GM19455 (cell line): Measurements from ENCODE around the gene ADORA3.

Experiments
- ATAC-seq: cut with Tn5 transposase; IDR thresholded peaks from one replicate; pipeline ENCODE4 v1.9.1; 2021; ENCODE audit not compliant: unreplicated experiment

Gene ADORA3

DNA sequence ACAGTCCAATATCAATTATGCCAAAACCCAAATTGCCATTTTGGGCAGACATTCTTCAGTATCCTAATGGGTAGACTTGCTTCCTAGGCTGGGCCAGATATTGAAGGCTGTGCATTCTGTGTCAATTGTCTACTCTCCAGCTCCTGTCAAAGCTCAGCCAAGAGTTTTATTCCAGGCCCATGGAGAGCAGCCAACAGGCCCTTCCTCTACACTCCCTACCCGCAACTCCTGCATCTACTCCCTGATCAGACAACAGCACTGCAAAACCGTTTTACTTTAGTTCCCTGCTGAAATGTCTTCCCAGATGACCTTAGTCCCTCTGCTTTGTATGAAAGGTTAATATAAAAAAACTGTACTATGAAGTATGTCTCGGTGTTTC lies 6.6 kb upstream of the ADORA3 start:
- ATAC-seq, result no peak

DNA sequence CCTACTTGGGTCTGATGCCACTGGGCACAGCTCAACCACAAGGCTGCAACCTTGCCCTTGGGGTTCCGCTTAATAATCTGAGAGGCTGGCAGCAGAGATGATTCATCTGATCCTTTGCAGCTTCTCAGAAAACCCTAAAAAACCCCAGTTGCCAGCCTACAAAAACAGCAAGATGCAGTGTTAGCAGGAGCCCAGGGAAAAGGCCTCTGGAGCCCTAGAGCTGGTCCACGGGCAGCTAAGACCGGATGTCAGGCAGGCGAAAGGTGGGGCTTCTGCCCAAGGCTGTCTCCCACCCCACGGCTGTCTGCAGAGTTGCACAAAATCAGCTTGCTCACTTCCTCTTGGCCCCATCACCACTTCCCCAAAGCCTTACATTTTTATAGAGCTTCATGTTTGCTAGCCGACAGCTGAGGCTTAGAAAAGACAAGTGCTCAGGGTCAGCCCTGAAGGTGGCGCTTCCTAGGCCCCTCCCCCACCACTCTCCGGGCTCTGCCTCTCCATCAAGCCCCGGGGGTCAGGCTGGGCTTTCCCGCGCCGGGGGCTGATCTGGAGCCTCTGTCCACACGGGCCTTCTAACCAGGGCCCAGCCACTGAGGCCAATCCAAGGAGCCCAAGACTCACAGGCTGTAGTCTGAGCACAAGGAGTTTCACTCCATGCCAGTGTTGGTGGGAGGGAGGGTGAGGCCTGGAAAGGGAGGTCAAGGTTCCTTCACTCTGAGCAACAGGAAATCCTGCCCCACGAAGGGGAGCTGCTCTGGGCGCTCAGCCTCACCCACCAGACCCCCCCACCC lies 4.2 kb upstream of the ADORA3 start:
- peak; percentile 52 for ATAC-seq

- ATAC-seq, result no peak
Measured at GRCh38 chr1:111506561-111506960, 3.1 kb upstream of the ADORA3 start.

DNA sequence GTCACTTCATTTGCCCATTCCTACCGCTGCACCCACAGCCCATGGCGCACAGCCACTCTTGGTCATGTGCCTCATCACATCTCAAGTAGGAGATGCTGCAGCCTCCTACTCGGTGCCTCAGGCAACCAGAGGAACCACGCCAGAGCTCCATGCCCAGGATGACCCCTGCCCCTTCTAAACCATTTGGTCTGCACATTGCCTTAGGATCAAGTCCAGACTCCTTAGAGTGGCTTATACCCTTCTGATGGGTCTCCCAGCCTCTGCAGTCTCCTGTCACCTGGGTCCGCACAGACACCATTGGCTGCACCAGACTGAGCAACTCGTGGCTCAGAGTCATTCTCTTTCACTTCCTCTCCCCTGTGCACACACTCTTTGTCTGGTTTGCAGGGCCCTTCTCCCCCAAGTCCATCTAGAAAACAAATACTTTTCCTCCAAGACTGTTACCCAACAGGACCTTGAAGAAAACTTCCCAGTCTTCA lies 2.2 kb upstream of the ADORA3 start:
- ATAC-seq, result peak; percentile 51

DNA sequence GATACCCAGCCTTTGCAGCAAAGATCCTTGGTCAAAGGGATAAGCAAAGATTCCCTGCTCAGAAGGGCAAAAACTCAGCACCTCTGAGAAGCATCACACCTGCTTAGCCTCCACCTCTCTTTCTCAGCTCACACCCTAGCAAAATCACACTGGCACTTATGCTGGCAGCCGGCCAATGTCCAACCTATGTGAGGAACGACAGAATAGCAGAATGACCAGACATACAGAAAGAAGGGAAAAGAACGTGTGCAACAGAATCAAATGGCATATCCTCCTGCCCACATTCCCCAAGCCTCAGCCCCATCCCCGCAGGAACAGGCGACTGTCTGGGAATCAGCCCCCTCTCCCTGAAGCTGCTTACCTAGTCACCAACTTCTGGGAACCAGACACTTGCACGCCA lies 664 bp upstream of the ADORA3 start:
- ATAC-seq, result no peak

- no peak for ATAC-seq
Measured at GRCh38 chr1:111501645-111502044, 1.8 kb downstream of the ADORA3 start.

GRCh38 chr1:111499026-111499785 lies 4.2 kb downstream of the ADORA3 start:
- no peak for ATAC-seq

- no peak for ATAC-seq
Measured at GRCh38 chr1:111497592-111497991, 5.8 kb downstream of the ADORA3 start.

- no peak for ATAC-seq
Measured at GRCh38 chr1:111496398-111496797, 7.0 kb downstream of the ADORA3 start.

DNA sequence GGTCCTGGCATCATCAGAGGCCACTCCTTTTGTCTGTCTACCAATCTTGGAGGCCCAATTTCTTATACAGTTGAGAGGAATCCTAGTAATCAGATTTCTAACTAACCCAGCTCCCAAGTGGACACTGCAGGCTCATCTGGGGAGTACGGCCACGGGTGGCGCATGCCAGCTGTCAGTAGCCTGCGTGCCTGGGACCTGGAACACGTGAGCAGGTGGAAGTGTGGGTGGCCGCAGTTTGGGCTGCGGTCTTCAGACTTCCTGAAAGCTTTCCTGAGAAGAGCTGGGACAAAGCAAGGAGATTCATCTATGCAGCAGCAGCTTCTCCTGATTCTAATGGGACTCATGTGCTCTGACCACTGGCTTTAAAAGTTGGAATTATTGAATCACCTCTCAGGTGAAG lies 12.4 kb downstream of the ADORA3 start:
- ATAC-seq, result no peak

DNA sequence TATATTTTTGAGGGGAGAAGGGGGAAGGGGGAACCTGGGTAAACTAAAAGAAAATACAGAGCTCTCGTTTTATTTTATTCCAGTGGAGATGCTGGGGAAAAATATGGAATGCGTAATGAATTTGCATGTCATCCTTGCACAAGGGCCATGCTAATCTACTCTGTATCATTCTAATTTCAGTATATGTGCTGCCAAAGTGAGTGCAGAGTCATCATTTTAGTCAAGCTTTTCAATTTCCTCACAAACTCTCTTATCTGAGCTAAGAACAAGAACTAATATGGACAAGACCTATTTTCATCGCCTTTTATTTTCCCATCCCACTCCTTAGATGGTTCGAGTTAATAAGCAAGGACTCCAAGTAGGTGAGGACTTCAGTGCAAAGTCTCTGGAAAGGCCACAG lies 13.2 kb downstream of the ADORA3 start:
- ATAC-seq, result no peak

DNA sequence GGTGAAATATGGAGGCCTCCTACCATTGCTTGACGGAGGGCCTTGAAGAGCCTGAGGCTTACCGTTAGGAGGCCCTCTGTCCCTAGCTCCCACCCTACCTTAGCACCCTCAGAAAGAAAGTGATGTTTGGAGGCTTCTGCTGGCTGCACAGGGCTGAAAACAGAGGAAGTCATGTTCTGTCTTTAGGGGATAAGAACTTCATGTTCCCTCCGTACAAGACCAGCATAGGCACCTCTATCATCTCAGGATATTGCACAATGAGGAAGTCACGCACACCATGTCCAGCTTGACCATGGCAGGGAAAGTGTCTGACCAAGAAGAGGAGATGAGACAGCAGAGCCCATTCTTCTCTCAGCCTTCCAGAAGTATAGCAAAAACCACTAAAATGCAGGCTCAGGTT lies 13.8 kb downstream of the ADORA3 start:
- ATAC-seq, result no peak

GRCh38 chr1:111488669-111489068 lies 14.8 kb downstream of the ADORA3 start:
- ATAC-seq, result no peak

DNA sequence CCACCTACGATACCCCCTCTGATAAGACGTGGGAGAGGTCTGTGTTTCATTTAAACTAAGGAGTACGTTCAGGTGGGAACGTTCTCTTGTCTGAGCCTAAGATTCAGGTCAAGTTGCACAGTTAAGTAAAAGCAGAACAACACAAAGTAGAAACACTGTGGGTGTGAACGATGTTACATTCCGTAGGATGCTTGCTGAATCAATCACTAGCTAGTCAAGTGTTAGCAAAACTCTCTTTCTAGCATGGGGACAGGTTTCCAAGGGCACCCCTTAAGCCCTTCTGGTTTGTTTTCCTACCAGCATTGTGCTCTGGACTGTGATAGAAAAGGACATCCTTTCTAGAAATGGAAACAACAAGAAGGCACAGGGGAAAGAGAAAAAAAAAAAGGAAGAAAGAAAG lies 16.3 kb downstream of the ADORA3 start:
- no peak for ATAC-seq

DNA sequence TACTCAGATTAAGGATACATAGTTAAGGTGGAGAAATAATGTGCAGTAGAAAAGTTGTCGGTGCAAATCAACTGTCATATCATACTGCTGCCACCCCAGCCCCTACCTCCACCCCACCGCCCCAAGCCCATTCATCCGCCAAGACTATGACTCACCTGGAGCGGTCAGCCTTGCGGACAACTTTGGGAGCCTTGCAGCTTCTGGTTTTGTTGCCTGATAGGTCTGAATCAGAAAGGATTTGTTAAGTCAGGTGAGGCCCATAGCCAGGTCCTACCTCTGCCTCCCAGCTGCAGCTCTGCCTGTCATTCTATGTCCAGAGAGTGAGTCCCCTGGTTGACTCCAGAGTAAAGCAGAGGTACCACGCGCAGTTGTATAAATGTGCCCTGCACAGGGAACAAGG lies 17.0 kb downstream of the ADORA3 start:
- no peak for ATAC-seq

GRCh38 chr1:111484391-111485026 lies 18.9 kb downstream of the ADORA3 start:
- no peak for ATAC-seq

DNA sequence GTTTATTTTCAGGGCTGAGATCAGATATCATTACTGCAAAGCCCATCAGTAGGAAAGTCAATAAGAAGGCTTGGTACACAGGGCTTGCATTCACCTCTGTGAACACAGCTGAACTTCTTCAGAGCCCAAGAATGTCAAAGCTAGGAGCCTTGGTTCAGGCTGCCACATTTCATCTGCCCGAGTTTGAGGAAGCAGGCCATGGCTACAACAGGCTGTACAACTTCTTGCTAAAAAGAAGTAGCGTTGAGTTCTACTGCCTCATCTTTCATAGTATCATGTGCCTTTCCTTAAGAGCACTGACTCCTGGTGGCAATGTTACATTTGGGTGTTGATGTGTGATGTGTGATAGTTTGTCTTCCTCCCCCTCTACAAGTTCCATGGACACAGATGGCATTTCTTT lies 19.6 kb downstream of the ADORA3 start:
- no peak for ATAC-seq

GRCh38 chr1:111483166-111483565 lies 20.3 kb downstream of the ADORA3 start:
- ATAC-seq, result no peak

DNA sequence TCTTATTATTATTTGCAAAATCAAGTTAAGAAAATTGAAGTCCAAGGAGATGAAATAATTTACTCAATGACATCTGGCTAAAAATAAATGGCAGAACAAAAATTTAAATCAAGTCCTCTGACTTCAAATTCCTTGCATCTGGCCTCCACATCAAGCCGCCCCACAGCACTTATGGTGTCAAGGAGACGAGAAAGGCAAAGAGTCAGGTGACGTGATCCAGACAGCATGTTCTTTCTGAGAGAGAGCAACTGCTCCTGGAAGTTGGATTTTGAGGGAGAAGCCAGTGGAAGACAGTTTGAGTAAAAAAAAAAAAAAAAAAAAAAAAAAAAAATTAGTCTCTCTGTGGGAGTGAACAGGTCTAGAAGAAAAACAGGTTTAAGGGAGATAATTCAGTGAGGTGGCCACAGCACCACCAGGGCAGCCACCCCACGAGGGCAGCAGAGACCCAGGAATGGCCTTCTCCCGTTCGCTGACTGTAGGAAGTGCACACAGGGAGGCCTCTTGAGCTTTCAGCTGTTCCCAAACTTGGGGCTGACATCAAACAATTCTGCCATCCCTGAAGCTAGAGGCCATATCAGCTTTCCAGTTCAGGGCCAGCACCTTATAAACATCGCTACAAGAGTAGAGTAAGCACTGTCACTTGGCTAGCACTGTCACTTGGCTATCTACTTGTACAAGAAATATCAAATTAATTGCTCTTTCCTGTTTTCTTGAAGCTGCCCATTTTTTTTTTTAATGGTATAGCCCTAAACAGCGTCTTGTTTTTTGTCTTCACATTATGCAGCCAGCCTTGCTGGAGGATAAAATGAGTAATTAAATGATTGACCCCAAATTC lies 21.8 kb downstream of the ADORA3 start:
- ATAC-seq, result no peak

- ATAC-seq, result no peak
Measured at GRCh38 chr1:111480674-111481073, 22.8 kb downstream of the ADORA3 start.

GRCh38 chr1:111476761-111477309 lies 26.6 kb downstream of the ADORA3 start:
- peak; percentile 52 for ATAC-seq
